ENCODE measurements around the gene ANKRD11.
"Not testable (repeated sequence)": the region's sequence is repeated elsewhere in the genome, so short reads cannot be mapped to it uniquely, and the experiment has no call there.

ANKRD11 gene

GRCh38 chr16:89266521-89267134, 223.7 kb downstream of the ANKRD11 start:
- DNase-seq, result no peak

GRCh38 chr16:89265647-89266046, 224.7 kb downstream of the ANKRD11 start:
- no peak for DNase-seq
- no peak for TF ChIP-seq POLR2A (IDR thresholded peaks at IDR 0.05; ENCODE audit: low read length)
- no peak for TF ChIP-seq GATA1 (IDR thresholded peaks at IDR 0.05; ENCODE audit: low read depth, low read length)

More at GRCh38 chr16:89266521-89267134, 223.7 kb downstream of the ANKRD11 start:
- TF ChIP-seq GATA1 (IDR thresholded peaks at IDR 0.05; ENCODE audit: low read depth, low read length), result no peak
- TF ChIP-seq POLR2A (IDR thresholded peaks at IDR 0.05; ENCODE audit: low read length), result no peak

- DNase-seq, result no peak
- TF ChIP-seq POLR2A (IDR thresholded peaks at IDR 0.05; ENCODE audit: low read length) (no peak), GATA1 (IDR thresholded peaks at IDR 0.05; ENCODE audit: low read depth, low read length) (no peak)
Observed at GRCh38 chr16:89264800-89265550, 225.4 kb downstream of the ANKRD11 start.

GRCh38 chr16:89261691-89262563, 228.4 kb downstream of the ANKRD11 start:
- TF ChIP-seq GATA1 (IDR thresholded peaks at IDR 0.05; ENCODE audit: low read depth, low read length), result no peak
- no peak for TF ChIP-seq POLR2A (IDR thresholded peaks at IDR 0.05; ENCODE audit: low read length)
- DNase-seq, result no peak

- DNase-seq, result not testable (repeated sequence)
Observed at GRCh38 chr16:89259901-89260300, 230.5 kb downstream of the ANKRD11 start.

GRCh38 chr16:89257757-89258465, 232.4 kb downstream of the ANKRD11 start:
- no peak for TF ChIP-seq POLR2A (IDR thresholded peaks at IDR 0.05; ENCODE audit: low read length)
- TF ChIP-seq GATA1 (IDR thresholded peaks at IDR 0.05; ENCODE audit: low read depth, low read length), result no peak
- no peak for DNase-seq

GRCh38 chr16:89257281-89257731, 233.1 kb downstream of the ANKRD11 start:
- DNase-seq, result no peak
- TF ChIP-seq POLR2A (IDR thresholded peaks at IDR 0.05; ENCODE audit: low read length), result no peak
- no peak for TF ChIP-seq GATA1 (IDR thresholded peaks at IDR 0.05; ENCODE audit: low read depth, low read length)

GRCh38 chr16:89256651-89257254, 233.6 kb downstream of the ANKRD11 start:
- TF ChIP-seq POLR2A (IDR thresholded peaks at IDR 0.05; ENCODE audit: low read length), result no peak
- no peak for TF ChIP-seq GATA1 (IDR thresholded peaks at IDR 0.05; ENCODE audit: low read depth, low read length)
- DNase-seq, result peak; percentile 70 to 73

- TF ChIP-seq POLR2A (IDR thresholded peaks at IDR 0.05; ENCODE audit: low read length), result no peak
- TF ChIP-seq GATA1 (IDR thresholded peaks at IDR 0.05; ENCODE audit: low read depth, low read length), result no peak
- no peak for DNase-seq
Observed at GRCh38 chr16:89253548-89254287, 236.6 kb downstream of the ANKRD11 start.

- DNase-seq, result no peak
- TF ChIP-seq GATA1 (IDR thresholded peaks at IDR 0.05; ENCODE audit: low read depth, low read length) (no peak), POLR2A (IDR thresholded peaks at IDR 0.05; ENCODE audit: low read length) (no peak)
Observed at GRCh38 chr16:89248196-89248982, 242.0 kb downstream of the ANKRD11 start.

GRCh38 chr16:89247734-89248075, 242.7 kb downstream of the ANKRD11 start:
- DNase-seq, result not testable (repeated sequence)
